NOMO-1 treated with DMSO at 0.1 percent for 48 hours (cell line): ENCODE data around the gene DCAF15.

ENCODE experiments used
- DNase-seq: peaks from one replicate; lab custom pipeline; 2025; ENCODE audit not compliant: unreplicated experiment; lab: John Stamatoyannopoulos, UW

Gene DCAF15

GRCh38 chr19:13992025-13992424, 39.7 kb downstream of the DCAF15 start:
- DNase-seq: no peak

- DNase-seq: no peak
Measured at GRCh38 chr19:13993590-13994300, 41.4 kb downstream of the DCAF15 start.

GRCh38 chr19:13995017-13995728, 42.9 kb downstream of the DCAF15 start:
- no peak for DNase-seq

- no peak for DNase-seq
Measured at GRCh38 chr19:13995878-13996765, 43.8 kb downstream of the DCAF15 start.

- DNase-seq: no peak
Measured at GRCh38 chr19:13996928-13997630, 44.8 kb downstream of the DCAF15 start.

- DNase-seq: no peak
Measured at GRCh38 chr19:13997631-13997962, 45.3 kb downstream of the DCAF15 start.

- no peak for DNase-seq
Measured at GRCh38 chr19:13998426-13998825, 46.1 kb downstream of the DCAF15 start.

GRCh38 chr19:13999085-13999484, 46.8 kb downstream of the DCAF15 start:
- DNase-seq: no peak

- DNase-seq: no peak
Measured at GRCh38 chr19:14000691-14001375, 48.5 kb downstream of the DCAF15 start.

- DNase-seq: no peak
Measured at GRCh38 chr19:14002571-14003250, 50.4 kb downstream of the DCAF15 start.

GRCh38 chr19:14003251-14004055, 51.1 kb downstream of the DCAF15 start:
- DNase-seq: no peak

GRCh38 chr19:14004619-14005348, 52.5 kb downstream of the DCAF15 start:
- peak; percentile 80 for DNase-seq

- peak; percentile 72 for DNase-seq
Measured at GRCh38 chr19:14005349-14006084, 53.2 kb downstream of the DCAF15 start.

GRCh38 chr19:14006085-14006765, 53.9 kb downstream of the DCAF15 start, which contains the start of gene RFX1:
TSS of gene RFX1 (minus strand) at chr19:14006320. CDS start at chr19:13993843, 12,477 bp downstream.
- DNase-seq: peak; percentile 100

- DNase-seq: no peak
Measured at GRCh38 chr19:14006766-14007562, 54.7 kb downstream of the DCAF15 start.
